DMS153 treated with DMSO at 0.1 percent for 48 hours (cell line): ENCODE results near the gene SYNE2.

Experiments used
- DNase-seq: peaks from one replicate; lab custom pipeline; 2025; ENCODE audit not compliant: unreplicated experiment; lab: John Stamatoyannopoulos, UW

Gene SYNE2

GRCh38 chr14:63910583-63911363, 58.0 kb downstream of the SYNE2 start:
- no peak for DNase-seq

- DNase-seq: no peak
Measured at GRCh38 chr14:63911404-63911803, 58.6 kb downstream of the SYNE2 start.

GRCh38 chr14:63912286-63912685, 59.5 kb downstream of the SYNE2 start:
- no peak for DNase-seq

GRCh38 chr14:63918411-63918810, 65.6 kb downstream of the SYNE2 start:
- no peak for DNase-seq

DNA sequence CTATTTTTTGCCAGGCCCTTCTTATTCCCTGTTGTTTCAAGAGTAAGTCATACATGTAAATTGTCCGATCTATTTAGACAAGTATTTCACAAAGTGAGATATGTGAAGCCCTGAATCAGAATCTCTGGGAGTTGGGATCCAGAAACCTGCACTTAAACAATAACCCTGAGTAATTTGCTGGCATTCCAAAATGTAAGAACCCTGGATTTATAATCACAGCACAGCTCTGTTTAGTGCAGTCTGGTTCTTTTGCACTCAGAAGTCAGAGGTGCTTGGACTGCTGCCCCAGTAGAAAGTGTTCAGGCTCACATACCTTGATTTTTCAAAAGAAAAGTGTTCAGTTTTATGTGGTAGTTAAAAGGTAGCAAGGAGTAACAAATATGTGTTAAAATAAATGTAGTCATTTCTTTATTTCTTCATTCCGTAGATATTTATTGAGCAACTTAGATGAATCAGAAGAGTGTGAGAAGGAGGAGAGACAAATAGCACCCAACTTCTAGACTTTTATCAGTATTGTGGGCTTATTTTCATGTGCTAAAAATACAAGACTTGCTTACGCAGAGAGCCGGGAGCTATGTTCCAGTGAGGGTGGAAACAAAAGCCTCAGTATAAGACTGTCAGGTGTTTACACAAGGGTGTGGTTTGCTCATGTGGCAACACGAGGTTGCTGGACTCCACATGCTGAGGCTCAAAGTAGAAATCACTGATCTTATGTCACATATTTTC, 70.1 kb downstream of the SYNE2 start:
- no peak for DNase-seq

DNA sequence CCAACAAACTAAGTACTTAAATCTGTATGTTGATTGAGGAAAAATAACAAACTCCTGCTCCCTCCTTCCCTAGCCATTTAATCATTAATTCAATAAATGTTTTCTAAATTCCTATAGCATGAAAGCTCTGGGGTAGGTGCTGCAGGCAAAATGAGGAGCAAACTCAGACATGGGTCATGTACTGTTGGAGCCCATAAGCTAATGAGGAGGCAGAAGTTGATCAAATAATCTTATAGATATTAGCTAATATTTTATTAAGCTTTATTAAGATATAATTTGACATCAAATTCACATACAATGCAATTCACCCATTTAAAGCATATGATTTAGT, 70.6 kb downstream of the SYNE2 start:
- no peak for DNase-seq

- no peak for DNase-seq
Measured at GRCh38 chr14:63924375-63924774, 71.6 kb downstream of the SYNE2 start.

DNA sequence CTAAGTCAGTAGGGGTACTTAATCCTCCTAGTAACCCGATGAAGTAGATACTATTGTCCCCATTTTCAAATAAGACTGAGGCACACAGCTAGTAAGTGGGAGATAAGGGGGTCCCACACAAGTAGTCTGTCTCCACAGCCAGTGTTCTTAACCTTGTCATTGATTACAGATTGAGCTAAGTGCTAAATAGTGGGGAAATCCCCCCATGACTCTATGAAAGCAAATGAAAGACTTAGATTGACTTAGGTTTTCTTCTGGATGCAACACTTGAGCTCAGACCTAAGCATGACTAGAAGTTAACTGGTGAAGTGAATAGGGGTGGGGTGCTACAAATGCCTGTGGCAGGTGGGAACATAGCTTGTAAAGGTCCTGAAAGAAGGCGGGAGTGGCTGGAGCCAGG, 73.8 kb downstream of the SYNE2 start:
- no peak for DNase-seq

GRCh38 chr14:63928744-63929174, 76.0 kb downstream of the SYNE2 start:
- DNase-seq: no peak

- DNase-seq: no peak
Measured at GRCh38 chr14:63933110-63933509, 80.3 kb downstream of the SYNE2 start.

DNA sequence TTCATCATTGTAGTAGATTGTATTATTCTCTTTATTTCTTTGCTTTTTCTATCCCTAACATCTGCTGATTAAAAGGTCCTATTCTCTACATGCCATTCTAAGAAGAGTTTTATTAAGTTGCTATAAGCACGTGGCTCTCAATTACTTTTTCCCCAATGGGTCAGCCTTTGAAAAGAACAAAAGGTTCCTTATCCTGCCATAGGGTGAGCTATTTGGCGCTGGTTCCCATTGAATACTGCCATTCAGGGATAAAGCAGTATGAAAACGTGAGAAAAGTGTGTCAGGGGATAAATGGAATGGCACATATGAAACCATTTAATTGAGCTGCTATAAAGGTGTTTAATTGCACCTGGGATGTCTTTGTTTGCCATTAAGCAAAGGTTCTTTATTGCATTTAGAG, 80.9 kb downstream of the SYNE2 start:
- DNase-seq: no peak

DNA sequence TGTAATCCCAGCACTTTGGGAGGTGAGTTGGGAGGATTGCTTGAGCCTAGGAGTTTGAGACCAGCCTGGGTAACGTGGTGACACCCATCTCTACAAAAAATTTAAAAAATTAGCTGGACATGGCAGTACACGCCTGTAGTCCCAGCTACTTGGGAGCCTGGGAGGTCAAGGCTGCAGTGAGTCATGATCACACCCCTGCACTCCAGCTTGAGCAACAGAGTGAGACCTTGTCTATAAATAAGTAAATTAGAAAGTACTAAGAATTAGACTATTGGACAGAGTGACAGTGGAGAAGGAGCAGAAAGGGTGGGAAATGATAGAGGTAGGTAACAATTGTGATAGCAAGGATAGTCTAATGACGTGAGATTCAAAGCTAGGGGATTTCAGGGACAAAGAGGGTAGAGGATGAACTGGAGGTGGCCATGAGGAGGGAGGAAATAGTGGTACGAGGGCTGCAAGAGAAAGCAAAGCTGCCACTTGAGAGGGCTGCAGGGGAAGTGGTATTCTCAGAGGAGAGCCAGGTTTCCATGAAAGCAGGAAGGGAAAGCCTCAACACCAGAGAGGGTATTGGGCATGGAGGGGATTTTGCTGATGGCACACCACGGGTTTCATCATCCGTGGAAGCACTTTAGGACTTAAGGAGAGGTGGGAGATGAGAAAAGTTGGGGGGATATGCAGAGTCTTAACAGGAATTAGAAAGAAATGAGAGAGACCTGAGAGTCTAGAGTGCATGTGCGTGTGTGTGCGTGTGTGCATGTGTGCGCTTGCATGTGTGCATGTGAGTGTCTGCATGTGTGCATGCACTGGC, 85.6 kb downstream of the SYNE2 start:
- no peak for DNase-seq

GRCh38 chr14:63939006-63939270, 86.1 kb downstream of the SYNE2 start:
- no peak for DNase-seq

DNA sequence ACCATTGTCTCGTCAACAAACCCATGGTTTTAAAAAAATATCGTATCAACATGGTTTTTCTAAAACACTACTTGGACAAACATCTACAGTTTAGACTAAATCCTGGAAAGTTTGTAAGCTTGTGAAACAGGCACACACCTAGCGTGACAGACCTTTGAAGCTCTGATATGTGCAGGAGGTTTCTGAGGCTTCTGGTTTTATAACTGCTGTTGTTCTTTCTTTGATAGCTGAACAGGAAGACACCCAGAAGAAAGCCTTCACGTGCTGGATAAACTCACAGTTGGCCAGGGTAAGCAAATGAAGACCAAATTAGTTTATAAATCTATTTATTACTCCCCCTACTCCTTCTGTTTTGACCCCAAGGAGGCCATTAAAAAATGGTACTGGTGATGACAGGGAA, 87.6 kb downstream of the SYNE2 start:
- no peak for DNase-seq

DNA sequence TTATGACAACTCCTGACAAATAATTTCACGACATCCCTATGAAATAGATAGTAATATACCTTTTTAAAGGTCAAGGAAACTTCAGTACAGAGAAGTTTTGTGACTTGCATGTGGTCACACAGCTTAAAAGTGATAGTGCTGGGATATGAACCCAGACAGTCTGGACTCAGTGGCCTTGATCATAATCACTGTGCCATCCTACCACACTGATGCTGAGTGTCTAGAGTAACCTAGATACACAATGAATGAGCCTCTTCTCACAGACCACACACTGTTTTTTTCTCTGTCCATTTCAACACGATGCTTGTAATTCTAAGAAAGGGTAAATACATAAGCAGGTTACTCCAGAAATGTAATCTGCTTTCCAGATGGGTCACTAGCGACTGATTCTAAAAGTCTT, 88.2 kb downstream of the SYNE2 start:
- no peak for DNase-seq

- no peak for DNase-seq
Measured at GRCh38 chr14:63949696-63950095, 96.9 kb downstream of the SYNE2 start.

DNA sequence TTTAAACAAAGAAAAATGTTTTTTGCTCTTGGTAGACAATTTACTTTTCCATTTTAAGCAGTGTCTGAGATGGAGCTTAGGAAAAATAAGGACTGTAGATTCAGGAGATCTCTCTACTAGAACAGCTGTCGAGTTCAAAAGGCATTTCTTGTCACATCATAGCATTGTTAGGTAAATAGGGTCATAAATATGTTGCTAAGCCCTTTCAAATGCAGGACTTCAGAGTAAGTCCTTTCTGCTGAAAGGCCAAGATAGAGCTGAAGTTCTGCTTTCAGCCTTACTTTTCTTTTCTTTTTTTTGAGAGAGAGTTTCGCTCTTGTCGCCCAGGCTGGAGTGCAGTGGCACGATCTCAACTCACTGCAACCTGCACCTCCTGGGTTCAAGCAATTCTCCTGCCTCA, 98.2 kb downstream of the SYNE2 start:
- DNase-seq: no peak

DNA sequence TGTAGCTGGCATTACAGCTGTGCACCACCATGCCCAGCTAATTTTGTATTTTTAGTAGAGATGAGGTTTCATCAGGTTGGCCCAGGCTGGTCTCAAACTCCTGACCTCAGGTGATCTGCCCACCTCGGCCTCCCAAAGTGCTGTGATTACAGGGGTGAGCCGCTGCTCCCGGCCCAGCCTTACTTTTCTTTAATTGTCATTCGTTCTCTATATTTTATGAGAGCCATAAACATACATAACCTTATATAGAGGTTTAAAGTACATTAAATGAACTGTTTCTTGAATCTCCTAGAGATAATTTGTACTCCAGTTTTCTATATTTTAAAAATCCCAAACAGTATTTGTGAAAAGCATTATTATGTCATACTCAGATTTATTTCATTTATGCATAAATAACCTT, 98.6 kb downstream of the SYNE2 start:
- DNase-seq: no peak

- no peak for DNase-seq
Measured at GRCh38 chr14:63952053-63952932, 99.5 kb downstream of the SYNE2 start.

GRCh38 chr14:63952933-63953437, 100.2 kb downstream of the SYNE2 start:
- DNase-seq: no peak

DNA sequence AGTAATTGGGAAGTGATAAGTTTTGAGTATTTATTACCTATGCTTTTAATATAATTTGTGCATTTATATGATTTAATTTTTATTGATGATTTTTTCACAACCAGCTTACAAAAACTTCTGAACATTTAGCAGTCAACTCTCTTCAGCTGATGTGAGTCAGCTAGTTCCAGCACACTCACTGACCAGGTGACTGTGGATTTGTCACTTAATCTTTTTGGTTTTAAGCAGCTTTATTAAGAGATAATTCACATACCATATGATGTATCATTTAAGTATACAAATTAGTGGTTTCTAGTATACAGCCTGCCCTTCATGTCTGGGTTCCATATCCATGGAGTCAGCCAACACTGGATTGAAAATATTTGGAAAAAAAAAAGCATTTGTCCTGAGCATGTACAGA, 103.5 kb downstream of the SYNE2 start:
- no peak for DNase-seq
